Smooth muscle cell (in vitro differentiated cells): ENCODE data around the gene PSMA1. TPM values are rescaled to one million over a fixed set of nuclear protein-coding genes. Genes with fewer than 3 reads are reported as not detected.
"Not testable (repeated sequence)": the region's sequence is repeated elsewhere in the genome, so short reads cannot be mapped to it uniquely, and the experiment has no call there.

Source experiments
- DNase-seq: peaks from one replicate; lab custom pipeline; 2025; ENCODE audit not compliant: unreplicated experiment; lab: John Stamatoyannopoulos, UW
- H2AFZ ChIP-seq: fragments of 200-600 bp; sonication (generic); 2 replicates; pipeline ENCODE4 v1.6.0; 2016; ENCODE audit warnings: antibody characterized with exemption, low read depth, mild to moderate bottlenecking
- H3F3A ChIP-seq: fragments of 200-600 bp; sonication (generic); 2 replicates; pipeline ENCODE4 v1.6.0; 2017; ENCODE audit warnings: antibody characterized with exemption, low read depth
- H3K27ac ChIP-seq: fragments of 200-600 bp; sonication (generic); 2 replicates; pipeline ENCODE4 v1.5.1; 2016; ENCODE audit warnings: low read depth, mild to moderate bottlenecking
- H3K27me3 ChIP-seq: fragments of 200-600 bp; sonication (generic); 2 replicates; pipeline ENCODE4 v1.6.1; 2016; ENCODE audit warnings: low read depth, mild to moderate bottlenecking
- H3K36me3 ChIP-seq: fragments of 200-600 bp; sonication (generic); 2 replicates; pipeline ENCODE4 v1.5.1; 2016; ENCODE audit warnings: low read depth
- H3K4me1 ChIP-seq: fragments of 200-600 bp; sonication (generic); 2 replicates; pipeline ENCODE4 v1.5.1; 2016; ENCODE audit warnings: low read depth
- H3K4me2 ChIP-seq: fragments of 200-600 bp; sonication (generic); 2 replicates; pipeline ENCODE4 v1.6.0; 2016; ENCODE audit warnings: mild to moderate bottlenecking
- H3K4me3 ChIP-seq: fragments of 200-600 bp; sonication (generic); 2 replicates; pipeline ENCODE4 v1.5.1; 2016; ENCODE audit warnings: mild to moderate bottlenecking
- H3K79me2 ChIP-seq: fragments of 200-600 bp; sonication (generic); 2 replicates; pipeline ENCODE4 v1.6.0; 2016; ENCODE audit warnings: low read depth, mild to moderate bottlenecking
- H3K9ac ChIP-seq: fragments of 200-600 bp; sonication (generic); 2 replicates; pipeline ENCODE4 v1.6.0; 2016; ENCODE audit warnings: low read depth
- H3K9me3 ChIP-seq: fragments of 200-600 bp; sonication (generic); replicated peaks from 2 replicates; pipeline ENCODE4 v1.5.1; 2016; ENCODE audit warnings: low read depth
- H4K20me1 ChIP-seq: fragments of 200-600 bp; sonication (generic); 2 replicates; pipeline ENCODE4 v1.6.0; 2016; ENCODE audit warnings: low read depth
- CTCF ChIP-seq: fragments of 200-600 bp; sonication (generic); IDR thresholded peaks from 2 replicates; pipeline ENCODE4 v1.5.1; 2017; ENCODE audit warnings: borderline replicate concordance, mild to moderate bottlenecking, antibody characterized with exemption; ENCODE audit not compliant: insufficient read depth, poor library complexity, severe bottlenecking
- WGBS: methylation state at CpG from one replicate; pipeline ENCODE4 v1.1.7; 2016; ENCODE audit warnings: low lambda C conversion rate; 5-methylcytosine and 5-hydroxymethylcytosine counted together
- polyA plus RNA-seq: library from polyadenylated mRNA; unstranded; fragments of >200 nt; fragmentation: Nextera tagmentation; extraction: Ambion mirVana; gene quantifications from 2 replicates; pipeline ENCODE4 v1.2.1, GENCODE V29; 2016
- total RNA-seq: library from RNA; depleted of rRNA; stranded (reverse); fragments of >200 nt; gene quantifications from 2 replicates; pipeline ENCODE4 v1.2.3, GENCODE V29; 2014

The PSMA1 gene
- total and polyA plus RNA-seq, 2 experiments from 2014 or later, result 205 to 256 TPM

GRCh38 chr11:14537134-14537599 is 17.0 kb upstream of the PSMA1 start:
- no peaks in the 10 kb centered on the region for H3K79me2 ChIP-seq
- peak overlapping the region; percentile 80 for H3K4me2 ChIP-seq
- no peaks in the 10 kb centered on the region for H3K36me3 ChIP-seq
- H3K9me3 ChIP-seq, result no peaks in the 10 kb centered on the region
- peak; percentile 71 for TF ChIP-seq CTCF
- H3K27ac ChIP-seq, result no peak overlapping the region
- no peaks in the 10 kb centered on the region for H4K20me1 ChIP-seq
- no peak overlapping the region for H3K9ac ChIP-seq
- peak overlapping the region; percentile 24 for H3K4me3 ChIP-seq
- H3F3A ChIP-seq, result no peaks in the 10 kb centered on the region
- H2AFZ ChIP-seq, result no peak overlapping the region
- DNase-seq, result no peak
- H3K4me1 ChIP-seq, result peaks cover 10% of the 10 kb centered on the region
- 19% methylated on average over 5 of the region's 5 CpGs for WGBS
- no peaks in the 10 kb centered on the region for H3K27me3 ChIP-seq

GRCh38 chr11:14535166-14535565 is 15.0 kb upstream of the PSMA1 start:
- not testable (repeated sequence) for H3K4me2 ChIP-seq, H3K9ac ChIP-seq, DNase-seq, H2AFZ ChIP-seq, H3K4me1 ChIP-seq, H3K4me3 ChIP-seq, H3K27ac ChIP-seq, H3K27me3 ChIP-seq, H3F3A ChIP-seq, H4K20me1 ChIP-seq, H3K79me2 ChIP-seq, H3K36me3 ChIP-seq, H3K9me3 ChIP-seq
- WGBS, result 86% methylated on average over 1 of the region's 4 CpGs

- Histone ChIP-seq H3K9me3 (no peaks in the 10 kb centered on the region), H3K36me3 (no peaks in the 10 kb centered on the region), H4K20me1 (no peaks in the 10 kb centered on the region), H2AFZ (no peak overlapping the region), H3F3A (no peaks in the 10 kb centered on the region), H3K27ac (no peak overlapping the region), H3K4me3 (no peak overlapping the region), H3K79me2 (no peaks in the 10 kb centered on the region), H3K27me3 (no peaks in the 10 kb centered on the region), H3K9ac (no peak overlapping the region), H3K4me2 (no peak overlapping the region), H3K4me1 (no peaks in the 10 kb centered on the region)
- no peak for TF ChIP-seq CTCF
- WGBS, result 94% methylated on average over 2 of the region's 2 CpGs
- DNase-seq, result no peak
These were observed 9.8 kb upstream of the PSMA1 start for GRCh38 chr11:14529951-14530350.

GRCh38 chr11:14529321-14529720 is 9.1 kb upstream of the PSMA1 start:
- no peaks in the 10 kb centered on the region for H3K79me2 ChIP-seq
- no peaks in the 10 kb centered on the region for H3K36me3 ChIP-seq
- no peaks in the 10 kb centered on the region for H3K9me3 ChIP-seq
- H4K20me1 ChIP-seq, result no peaks in the 10 kb centered on the region
- H3F3A ChIP-seq, result no peaks in the 10 kb centered on the region
- DNase-seq, result no peak
- no peak for TF ChIP-seq CTCF
- no peak overlapping the region for H3K4me3 ChIP-seq
- H3K27me3 ChIP-seq, result no peaks in the 10 kb centered on the region
- no peaks in the 10 kb centered on the region for H3K4me1 ChIP-seq
- no peak overlapping the region for H3K9ac ChIP-seq
- 93% methylated on average over 3 of the region's 3 CpGs for WGBS
- H3K27ac ChIP-seq, result no peak overlapping the region
- H3K4me2 ChIP-seq, result no peak overlapping the region
- no peak overlapping the region for H2AFZ ChIP-seq
